ENCODE data around the gene FBXL7. TPM values are rescaled to one million over a fixed set of nuclear protein-coding genes. Genes with fewer than 3 reads are reported as not detected.

The FBXL7 gene
- total RNA-seq, 1 experiment from 2014 or later: not detected

- no peak for TF ChIP-seq SIN3A (IDR thresholded peaks at IDR 0.05; ENCODE audit: borderline replicate concordance, insufficient read depth, low read depth, low read length)
- TF ChIP-seq, protein P1, sequence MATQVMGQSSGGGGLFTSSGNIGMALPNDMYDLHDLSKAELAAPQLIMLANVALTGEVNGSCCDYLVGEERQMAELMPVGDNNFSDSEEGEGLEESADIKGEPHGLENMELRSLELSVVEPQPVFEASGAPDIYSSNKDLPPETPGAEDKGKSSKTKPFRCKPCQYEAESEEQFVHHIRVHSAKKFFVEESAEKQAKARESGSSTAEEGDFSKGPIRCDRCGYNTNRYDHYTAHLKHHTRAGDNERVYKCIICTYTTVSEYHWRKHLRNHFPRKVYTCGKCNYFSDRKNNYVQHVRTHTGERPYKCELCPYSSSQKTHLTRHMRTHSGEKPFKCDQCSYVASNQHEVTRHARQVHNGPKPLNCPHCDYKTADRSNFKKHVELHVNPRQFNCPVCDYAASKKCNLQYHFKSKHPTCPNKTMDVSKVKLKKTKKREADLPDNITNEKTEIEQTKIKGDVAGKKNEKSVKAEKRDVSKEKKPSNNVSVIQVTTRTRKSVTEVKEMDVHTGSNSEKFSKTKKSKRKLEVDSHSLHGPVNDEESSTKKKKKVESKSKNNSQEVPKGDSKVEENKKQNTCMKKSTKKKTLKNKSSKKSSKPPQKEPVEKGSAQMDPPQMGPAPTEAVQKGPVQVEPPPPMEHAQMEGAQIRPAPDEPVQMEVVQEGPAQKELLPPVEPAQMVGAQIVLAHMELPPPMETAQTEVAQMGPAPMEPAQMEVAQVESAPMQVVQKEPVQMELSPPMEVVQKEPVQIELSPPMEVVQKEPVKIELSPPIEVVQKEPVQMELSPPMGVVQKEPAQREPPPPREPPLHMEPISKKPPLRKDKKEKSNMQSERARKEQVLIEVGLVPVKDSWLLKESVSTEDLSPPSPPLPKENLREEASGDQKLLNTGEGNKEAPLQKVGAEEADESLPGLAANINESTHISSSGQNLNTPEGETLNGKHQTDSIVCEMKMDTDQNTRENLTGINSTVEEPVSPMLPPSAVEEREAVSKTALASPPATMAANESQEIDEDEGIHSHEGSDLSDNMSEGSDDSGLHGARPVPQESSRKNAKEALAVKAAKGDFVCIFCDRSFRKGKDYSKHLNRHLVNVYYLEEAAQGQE (IDR thresholded peaks at IDR 0.05; ENCODE audit: insufficient read depth in 1 of 2, low read depth in 2 of 2, low read length in 1 of 2): no peak
- no peak for TF ChIP-seq POLR2AphosphoS5 (IDR thresholded peaks at IDR 0.05; ENCODE audit: low read depth, low read length)
- no peak for TF ChIP-seq CTCF (IDR thresholded peaks at IDR 0.05)
- no peak for TF ChIP-seq TCF7L2 (IDR thresholded peaks at IDR 0.05; ENCODE audit: low read depth, low read length)
- H3K36me3 ChIP-seq (ENCODE audit: control insufficient read depth, insufficient read depth, low read length): no peaks in the 10 kb centered on the region
- DNase-seq (ENCODE audit: low read depth, low spot score) (no peak), ATAC-seq (no peak)
- in situ Hi-C loops (cut with HindIII; ENCODE audit: low pct_unique_long_range_greater_than_20kb, low sequenced_read_pairs) (no loop called here), intact Hi-C loops (cut with micrococcal nuclease; ENCODE audit: unreplicated experiment) (no loop called here)
- BruUV-seq (replicated peaks): no TSS peak
- no peaks in the 10 kb centered on the region for H3K27me3 ChIP-seq (ENCODE audit: control insufficient read depth, insufficient read depth, low read length)
- H3K4me1 ChIP-seq (ENCODE audit: control insufficient read depth, insufficient read depth, low read length): no peaks in the 10 kb centered on the region
- ChIA-PET POLR2A (no interaction called here), CTCF (no interaction called here)
- H3K27ac ChIP-seq (ENCODE audit: low read length): no peak overlapping the region
- H3K4me3 ChIP-seq (ENCODE audit: low read depth in 2 of 2, low read length in 2 of 2): no peak overlapping the region
- H3K9me3 ChIP-seq (ENCODE audit: control insufficient read depth, insufficient read depth, low read depth, low read length): no peaks in the 10 kb centered on the region
These were observed 137.9 kb downstream of the FBXL7 start for GRCh38 chr5:15637886-15638285.

DNA sequence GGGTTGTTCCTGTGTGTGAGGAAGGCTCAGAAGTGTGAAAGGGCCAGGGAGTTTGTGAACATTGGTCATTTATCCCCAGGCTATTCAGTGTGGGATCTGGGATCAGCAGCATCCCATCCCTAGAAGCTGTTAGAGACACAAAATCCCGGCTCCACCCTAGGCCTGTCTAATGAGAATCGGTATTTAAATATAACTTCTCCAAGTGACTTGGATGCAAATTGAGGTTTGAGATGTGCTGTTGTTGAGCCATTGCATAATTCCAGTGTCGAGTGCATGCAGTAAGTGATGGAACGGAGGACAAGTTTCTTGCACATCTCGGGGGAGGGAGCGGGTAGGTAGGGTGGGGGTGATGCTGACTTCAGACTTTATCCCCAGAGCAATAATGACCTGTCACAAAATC, 138.3 kb downstream of the FBXL7 start:
- TF ChIP-seq SIN3A (IDR thresholded peaks at IDR 0.05; ENCODE audit: borderline replicate concordance, insufficient read depth, low read depth, low read length) (no peak), POLR2AphosphoS5 (IDR thresholded peaks at IDR 0.05; ENCODE audit: low read depth, low read length) (no peak), CTCF (IDR thresholded peaks at IDR 0.05) (no peak), TCF7L2 (IDR thresholded peaks at IDR 0.05; ENCODE audit: low read depth, low read length) (no peak)
- TF ChIP-seq, protein P1 (IDR thresholded peaks at IDR 0.05; ENCODE audit: insufficient read depth in 1 of 2, low read depth in 2 of 2, low read length in 1 of 2): no peak
- ChIA-PET CTCF (no interaction called here), POLR2A (no interaction called here)
- H3K4me1 ChIP-seq (ENCODE audit: control insufficient read depth, insufficient read depth, low read length): no peaks in the 10 kb centered on the region
- intact Hi-C loops (cut with micrococcal nuclease; ENCODE audit: unreplicated experiment): no loop called here
- ATAC-seq: no peak
- H3K9me3 ChIP-seq (ENCODE audit: control insufficient read depth, insufficient read depth, low read depth, low read length): no peaks in the 10 kb centered on the region
- no peaks in the 10 kb centered on the region for H3K27me3 ChIP-seq (ENCODE audit: control insufficient read depth, insufficient read depth, low read length)
- no TSS peak for BruUV-seq (replicated peaks)
- no peak overlapping the region for H3K4me3 ChIP-seq (ENCODE audit: low read depth in 2 of 2, low read length in 2 of 2)
- H3K27ac ChIP-seq (ENCODE audit: low read length): no peak overlapping the region
- no peak for DNase-seq (ENCODE audit: low read depth, low spot score)
- no peaks in the 10 kb centered on the region for H3K36me3 ChIP-seq (ENCODE audit: control insufficient read depth, insufficient read depth, low read length)
- in situ Hi-C loops (cut with HindIII; ENCODE audit: low pct_unique_long_range_greater_than_20kb, low sequenced_read_pairs): no loop called here

Measured in Panc1 (cell line).